Activated gamma-delta T cell (primary cell): ENCODE results near the gene ZNF844.
A peak's percentile ranks its signal among the peaks of the same experiment; 100 is the strongest.
"Not testable (repeated sequence)": the region's sequence is repeated elsewhere in the genome, so short reads cannot be mapped to it uniquely, and the experiment has no call there.

Experiments used
- DNase-seq: peaks from one replicate; lab custom pipeline; 2025; lab: John Stamatoyannopoulos, UW
- total RNA-seq, 2 donors: gene quantifications; one replicate each; lab custom pipeline; 2026; lab: John Stamatoyannopoulos, UW

Gene ZNF844
- total RNA-seq, result 9.0 to 10.8 reads per million in 2 donors

DNA sequence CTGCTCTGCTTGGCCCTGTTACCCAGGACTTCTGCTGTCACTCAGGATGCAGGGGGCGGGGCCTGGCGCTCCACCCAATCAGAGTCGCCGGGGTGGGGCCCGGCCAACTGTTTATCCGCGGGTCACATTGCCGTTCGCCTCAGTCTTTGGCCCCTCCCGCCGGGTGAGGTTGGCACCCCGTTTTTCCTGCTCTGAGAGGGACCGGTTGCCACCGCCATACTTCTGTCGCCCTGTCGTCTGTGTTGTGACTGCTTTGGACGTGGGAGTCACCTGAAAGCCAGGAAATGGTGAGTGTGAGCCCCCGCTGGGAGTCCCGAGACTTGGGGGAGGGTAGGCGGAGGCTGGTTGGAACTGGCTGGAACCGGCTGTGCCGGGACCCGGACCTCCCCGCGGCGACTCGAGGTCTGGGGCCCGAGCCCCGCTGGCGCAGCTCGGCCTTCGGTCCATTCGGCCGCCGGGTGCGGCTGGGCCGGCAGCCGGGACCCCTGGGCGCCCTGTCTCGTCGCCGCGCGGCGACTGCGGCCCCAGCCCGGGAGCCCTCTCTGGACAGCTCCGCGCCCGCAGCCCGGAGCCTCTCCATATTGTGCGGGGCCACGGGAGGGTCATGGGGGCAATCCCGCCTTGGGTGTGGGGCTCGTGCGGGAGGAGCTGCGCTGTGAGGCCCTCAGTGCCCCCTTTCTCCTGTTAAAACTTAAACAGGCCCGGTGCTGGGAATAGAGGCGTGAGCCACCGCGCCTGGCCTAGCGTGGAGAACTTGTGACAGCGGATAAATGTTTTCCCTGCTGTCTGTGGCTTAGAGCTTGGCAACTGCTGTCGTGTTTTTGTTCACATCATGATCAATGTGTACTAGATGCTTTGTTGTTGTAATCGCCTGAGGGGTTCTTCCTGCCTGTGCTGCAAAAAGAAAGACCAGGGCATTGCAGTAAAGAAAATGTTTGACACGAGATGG is at the start of gene ZNF844:
TSS of gene ZNF844 (plus strand) at position 142 of the 949 bp plus-strand sequence. CDS start at position 285, 143 bp downstream.
- DNase-seq, result peak; percentile 26

DNA sequence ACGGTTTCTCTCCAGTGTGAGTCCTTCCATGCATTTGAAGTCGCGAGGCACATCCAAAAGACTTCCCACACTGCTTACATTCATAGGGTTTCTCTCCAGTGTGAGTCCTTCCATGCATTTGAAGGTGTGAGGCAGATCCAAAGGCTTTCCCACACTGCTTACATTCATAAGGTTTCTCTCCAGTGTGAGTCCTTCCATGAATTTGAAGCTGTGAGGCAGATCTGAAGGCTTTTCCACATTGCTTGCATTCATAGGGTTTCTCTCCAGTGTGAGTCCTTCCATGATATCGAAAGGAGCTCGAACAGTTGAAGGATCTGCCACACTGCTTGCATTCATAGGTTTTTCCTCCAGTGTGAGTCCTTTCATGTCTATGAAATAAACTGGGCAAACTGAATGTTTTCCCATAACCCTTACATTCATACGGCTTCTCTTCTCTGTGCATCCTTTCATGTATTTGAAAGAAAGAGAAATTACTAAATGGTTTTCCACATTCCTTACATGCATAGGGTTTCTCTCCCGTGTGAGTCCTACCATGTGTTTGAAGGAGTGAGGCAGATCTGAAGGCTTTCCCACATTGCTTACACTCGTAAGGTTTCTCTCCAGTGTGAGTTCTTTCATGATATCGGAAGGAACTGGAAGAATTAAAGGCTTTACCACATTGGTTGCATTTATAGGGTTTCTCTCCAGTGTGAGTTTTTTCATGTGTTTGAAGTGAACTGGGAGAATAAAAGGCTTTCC is 49.3 kb upstream of the ZNF844 start:
- DNase-seq, result no peak

DNA sequence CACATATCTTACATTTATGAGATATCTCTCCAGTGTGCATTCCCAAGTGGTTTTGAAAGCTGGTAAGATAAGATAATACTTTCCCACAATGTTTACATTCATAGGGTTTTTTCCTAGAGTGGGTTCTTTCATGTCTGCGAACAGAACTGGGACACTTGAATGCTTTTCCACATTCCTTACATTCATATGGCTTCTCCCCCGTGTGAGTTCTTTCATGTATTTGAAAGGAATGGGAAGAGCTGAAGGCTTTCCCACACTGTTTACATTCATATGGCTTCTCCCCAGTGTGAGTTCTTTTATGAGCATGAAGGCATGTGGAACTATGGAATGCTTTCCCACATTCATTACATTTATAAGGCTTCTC is 48.8 kb upstream of the ZNF844 start:
- no peak for DNase-seq

DNA sequence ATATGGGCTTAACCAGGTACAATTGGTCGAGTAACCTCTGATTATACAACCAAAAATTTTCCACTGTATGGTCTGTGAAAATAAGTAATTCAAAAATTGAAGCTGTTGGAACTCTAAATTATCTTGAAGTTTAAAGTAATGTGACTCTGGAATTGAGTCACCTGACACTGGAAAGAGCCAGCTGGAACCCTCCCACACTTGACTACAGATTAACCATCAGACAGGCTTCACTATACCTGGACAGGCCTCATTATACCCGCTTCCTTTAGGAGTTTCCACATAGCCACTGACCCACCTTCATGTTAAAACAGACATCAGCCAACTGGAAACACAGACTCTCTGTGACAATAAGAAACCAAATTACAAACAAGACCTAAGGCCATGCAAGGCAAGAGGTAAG is 30.3 kb upstream of the ZNF844 start:
- DNase-seq, result no peak

DNA sequence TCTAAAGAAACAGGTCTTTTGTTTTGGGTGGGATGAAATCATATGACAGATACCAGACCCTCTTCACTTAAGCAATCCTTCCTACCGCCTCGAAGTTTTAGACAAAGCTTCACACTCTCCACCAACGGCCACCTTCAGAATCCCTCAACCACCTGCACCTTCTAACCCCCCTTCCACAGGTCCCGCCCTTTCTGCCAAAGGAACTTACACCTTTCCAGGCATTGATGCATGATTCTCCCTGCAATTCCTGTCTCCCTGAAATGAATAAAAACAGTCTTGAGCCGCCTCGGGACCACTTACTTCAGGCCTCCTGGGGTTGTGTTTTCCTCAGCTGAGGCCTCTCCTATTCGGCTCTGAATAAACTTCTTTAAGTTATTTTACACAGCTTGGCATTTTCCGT is 29.9 kb upstream of the ZNF844 start:
- DNase-seq, result no peak

DNA sequence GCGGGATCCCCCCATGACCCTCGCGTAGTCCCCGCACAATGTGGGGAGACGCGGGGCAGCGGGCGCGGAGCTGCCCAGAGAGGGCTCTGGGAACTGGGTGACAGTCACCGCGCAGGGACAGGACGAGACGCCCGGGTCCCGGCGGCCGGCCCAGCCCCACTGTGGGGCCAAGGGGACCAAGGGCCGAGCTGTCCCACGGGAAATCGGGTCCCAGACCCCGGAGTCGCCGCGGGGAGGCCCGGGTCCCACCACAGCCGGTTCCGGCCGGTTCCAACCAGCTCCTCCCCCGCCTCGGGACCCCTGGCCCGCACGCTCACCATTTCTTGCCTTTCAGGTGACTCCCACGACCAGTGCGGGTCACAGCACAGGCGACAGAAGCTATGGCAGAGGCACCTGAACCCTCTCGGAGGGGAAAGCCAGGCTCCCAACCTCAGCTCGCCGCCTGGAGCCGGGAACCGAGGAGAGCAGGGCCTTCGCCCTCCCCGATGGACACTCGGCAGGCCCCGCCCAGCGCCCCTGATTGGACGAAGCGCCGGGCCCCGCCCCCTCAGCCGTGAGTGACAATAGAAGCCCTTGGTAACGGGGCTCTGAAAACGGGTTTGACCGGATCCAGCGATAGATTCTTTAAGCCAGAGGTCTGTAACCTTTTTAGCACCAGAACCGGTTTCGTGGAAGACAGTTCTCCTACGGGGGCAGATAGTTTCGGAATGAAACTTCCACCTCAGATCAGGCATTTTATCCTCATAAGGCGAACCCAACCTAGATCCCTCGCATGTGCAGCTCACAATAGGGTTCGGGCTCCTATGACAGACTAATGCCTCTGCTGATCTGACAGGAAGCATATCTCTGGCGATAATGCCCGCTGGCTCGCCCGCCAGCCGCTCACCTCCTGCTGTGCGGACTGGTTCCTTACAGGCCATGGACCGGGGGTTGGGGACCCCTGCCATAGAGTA is 29.0 kb upstream of the ZNF844 start, which contains the start of gene ZNF433:
TSS of gene ZNF433 (minus strand) at position 460 of the 953 bp plus-strand sequence. CDS start at position 320, 140 bp downstream.
- DNase-seq, result peak; percentile 53

DNA sequence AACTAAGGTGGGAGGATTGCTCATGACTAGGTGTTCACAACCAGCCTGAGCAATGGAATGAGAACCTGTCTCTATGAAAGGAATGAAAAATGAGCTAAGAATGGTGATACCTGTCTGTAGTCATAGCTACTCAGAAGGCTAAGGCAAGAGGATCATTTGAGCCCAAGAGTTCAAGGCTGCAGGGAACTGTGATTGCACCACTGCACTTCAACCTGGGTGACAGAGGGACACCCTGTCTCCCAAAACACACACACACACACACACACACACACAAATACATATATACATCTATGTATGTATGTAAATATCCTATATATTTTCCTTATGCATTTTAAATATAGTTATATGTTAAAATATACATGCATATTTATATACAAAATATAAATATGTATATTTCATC is 21.6 kb upstream of the ZNF844 start:
- DNase-seq, result no peak

DNA sequence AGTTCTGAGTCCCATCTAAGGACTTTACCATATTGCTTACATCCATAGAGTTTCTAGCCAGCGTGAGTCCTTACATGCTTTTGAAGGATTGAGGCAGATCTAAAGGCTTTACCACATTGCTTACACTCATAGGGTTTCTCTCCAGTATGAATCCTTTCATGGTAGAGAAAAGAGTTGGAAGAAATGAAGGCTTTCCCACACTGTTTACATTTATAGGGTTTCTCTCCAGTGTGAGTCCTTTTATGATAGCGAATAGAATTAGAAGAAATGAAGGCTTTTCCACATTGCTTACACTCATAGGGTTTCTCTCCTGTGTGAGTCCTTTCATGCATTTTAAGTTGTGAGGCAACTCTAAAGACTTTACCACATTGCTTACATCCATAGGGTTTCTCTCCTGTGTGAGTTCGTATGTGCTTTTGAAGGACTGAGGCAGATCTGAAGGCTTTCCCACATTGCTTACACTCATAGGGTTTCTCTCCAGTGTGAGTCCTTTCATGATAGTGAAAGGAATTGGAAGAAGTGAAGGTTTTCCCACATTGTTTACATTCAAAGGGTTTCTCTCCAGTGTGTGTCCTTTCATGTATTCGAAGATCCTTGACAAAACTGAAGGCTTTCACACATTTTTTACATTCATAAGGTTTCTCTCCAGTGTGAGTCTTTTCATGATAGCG is 20.6 kb upstream of the ZNF844 start:
- DNase-seq, result no peak

DNA sequence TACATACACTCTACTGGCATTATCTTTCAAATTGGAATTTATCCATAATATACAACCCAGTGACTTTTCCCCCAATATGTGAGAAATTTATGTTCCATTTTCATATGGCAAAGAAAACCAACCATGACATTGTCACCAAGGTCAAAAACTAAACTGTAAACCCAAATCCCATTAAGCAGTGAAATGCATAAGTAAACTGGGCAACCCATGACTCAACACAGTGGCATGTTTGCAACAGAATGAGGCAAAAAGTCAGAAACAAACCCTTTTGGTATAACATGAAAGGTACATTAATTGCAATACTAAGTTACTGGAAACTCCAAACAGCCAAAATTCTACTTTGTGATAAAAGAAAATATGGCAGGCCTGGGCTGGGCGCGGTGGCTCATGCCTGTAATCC is 16.7 kb upstream of the ZNF844 start:
- DNase-seq, result no peak

DNA sequence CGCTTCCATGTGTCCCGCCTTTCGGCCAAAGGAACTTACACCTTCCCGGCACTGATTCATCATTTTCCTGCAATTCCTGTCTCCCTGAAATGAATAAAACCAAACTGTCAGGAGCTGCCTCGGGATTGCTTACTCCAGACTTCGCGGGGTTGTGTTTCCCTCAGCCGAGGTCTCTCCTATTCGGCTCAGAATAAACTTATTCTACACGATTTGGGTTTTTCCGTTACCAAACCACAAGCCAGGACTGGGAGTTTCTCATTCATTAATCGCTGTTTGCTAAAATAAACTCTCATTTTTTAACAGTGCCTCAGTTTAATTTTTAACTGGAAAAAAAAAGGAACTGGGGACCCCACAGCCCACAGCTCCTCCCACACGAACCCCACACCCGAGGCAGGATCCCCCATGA is 12.4 kb upstream of the ZNF844 start:
- DNase-seq, result no peak

DNA sequence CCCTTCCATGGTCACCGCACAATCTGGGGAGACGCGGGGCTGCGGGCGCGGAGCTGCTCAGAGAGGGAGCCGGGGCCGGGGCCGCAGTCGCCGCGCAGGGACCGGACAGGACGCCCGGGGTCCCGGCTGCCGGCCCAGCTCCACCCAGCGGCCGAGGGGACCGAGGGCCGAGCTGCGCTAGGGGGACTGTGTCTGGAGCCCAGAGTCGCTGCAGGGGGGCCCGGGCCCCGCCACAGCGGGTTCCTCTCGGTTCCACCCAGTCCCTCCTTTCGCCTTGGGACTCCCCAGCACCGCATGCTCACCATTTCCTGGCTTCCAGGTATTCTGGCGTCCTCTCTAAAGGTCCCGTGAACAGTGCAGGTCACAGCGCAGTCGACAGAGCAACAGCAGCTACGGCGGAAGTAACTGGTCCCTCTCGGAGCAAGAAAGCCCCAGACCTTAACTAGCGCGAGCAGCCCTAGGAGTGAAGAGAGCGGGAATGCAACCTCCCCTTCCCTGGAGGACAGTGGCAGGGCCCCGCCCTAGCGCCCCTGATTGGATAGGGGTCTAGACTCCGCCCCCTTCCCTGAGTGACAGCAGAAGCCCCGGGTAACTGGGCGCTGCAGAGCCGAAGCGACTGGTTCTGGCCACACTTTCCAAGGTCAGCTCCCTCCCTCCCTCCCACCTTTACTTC is 11.9 kb upstream of the ZNF844 start, which contains the start of gene ZNF878:
TSS of gene ZNF878 (minus strand) at position 465 of the 673 bp plus-strand sequence. CDS start at position 305, 160 bp downstream.
- no peak for DNase-seq

DNA sequence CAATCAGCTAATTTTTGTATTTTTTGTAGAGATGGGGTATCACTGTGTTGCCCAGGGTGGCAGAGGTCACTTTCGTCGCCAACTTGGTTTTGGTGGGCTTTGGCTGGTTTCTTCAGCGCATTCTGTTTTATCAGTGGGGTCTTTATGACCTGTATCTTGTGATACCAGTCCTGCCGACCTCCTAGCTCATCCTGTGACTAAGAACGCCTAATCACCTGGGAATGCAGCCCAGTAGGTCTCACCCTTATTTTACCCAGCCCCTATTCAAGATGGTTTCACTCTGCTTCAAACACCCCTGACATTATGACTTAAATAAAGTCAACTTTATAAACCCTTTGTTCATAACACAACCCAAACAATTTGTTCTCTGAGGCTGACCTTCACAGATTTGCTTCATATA is 8.7 kb upstream of the ZNF844 start:
- no peak for DNase-seq

DNA sequence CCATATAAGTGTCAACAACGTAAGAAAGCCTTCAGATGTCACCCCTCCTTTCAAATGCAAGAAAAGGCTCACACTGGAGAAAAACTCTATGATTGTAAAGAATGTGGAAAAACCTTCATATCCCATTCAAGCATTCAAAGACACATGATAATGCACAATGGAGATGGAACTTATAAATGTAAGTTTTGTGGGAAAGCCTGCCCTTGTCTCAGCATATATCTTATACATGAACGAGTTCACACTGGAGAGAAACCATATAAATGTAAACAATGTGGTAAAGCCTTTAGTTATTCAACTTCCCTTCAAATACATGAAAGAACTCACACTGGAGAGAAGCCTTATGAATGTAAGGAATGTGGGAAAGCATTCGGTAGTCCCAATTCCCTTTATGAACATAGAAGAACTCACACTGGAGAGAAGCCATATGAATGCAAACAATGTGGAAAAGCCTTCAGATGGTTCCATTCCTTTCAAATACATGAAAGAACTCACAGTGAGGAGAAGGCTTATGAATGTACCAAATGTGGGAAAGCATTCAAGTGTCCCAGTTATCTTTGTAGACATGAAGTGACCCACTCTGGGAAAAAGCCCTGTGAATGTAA is 11.1 kb downstream of the ZNF844 start:
- no peak for DNase-seq

DNA sequence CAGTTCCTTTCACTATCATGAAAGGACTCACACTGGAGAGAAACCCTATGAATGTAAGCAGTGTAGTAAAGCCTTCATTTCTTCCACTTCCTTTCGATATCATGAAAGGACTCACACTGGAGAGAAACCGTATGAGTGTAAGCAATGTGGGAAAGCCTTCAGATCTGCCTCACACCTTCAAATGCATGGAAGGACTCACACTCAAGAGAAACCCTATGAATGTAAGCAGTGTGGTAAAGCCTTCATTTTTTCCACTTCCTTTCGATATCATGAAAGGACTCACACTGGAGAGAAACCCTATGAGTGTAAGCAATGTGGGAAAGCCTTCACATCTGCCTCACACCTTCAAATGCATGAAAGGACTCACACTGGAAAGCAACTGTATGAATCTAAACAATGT is 11.8 kb downstream of the ZNF844 start:
- not testable (repeated sequence) for DNase-seq

DNA sequence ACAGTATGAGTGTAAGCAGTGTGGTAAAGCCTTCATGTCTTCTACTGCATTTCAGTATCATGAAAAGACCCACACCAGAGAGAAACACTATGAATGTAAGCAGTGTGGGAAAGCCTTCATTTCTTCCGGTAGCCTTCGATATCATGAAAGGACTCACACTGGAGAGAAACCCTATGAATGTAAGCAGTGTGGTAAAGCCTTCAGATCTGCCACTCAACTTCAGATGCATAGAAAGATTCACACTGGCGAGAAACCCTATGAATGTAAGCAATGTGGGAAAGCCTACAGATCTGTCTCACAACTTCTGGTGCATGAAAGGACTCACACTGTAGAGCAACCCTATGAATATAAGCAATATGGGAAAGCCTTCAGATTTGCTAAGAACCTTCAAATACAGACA is 12.8 kb downstream of the ZNF844 start:
- no peak for DNase-seq

DNA sequence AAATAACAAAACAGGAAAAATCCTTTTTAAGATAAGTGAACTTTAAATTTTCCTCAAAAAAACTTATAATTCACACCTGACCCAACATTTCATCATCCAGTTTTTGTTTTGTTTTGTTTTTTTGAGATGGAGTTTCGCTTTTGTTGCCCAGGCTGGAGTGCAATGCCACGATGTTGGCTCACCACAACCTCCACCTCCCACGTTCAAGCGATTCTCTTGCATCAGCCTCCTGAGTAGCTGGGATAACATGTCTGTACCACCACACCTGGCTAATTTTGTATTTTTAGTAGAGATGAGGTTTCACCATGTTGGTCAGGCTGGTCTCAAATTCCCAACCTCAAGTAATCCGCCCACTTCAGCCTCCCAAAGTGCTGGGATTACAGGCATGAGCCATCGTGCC is 18.8 kb downstream of the ZNF844 start:
- DNase-seq, result not testable (repeated sequence)

DNA sequence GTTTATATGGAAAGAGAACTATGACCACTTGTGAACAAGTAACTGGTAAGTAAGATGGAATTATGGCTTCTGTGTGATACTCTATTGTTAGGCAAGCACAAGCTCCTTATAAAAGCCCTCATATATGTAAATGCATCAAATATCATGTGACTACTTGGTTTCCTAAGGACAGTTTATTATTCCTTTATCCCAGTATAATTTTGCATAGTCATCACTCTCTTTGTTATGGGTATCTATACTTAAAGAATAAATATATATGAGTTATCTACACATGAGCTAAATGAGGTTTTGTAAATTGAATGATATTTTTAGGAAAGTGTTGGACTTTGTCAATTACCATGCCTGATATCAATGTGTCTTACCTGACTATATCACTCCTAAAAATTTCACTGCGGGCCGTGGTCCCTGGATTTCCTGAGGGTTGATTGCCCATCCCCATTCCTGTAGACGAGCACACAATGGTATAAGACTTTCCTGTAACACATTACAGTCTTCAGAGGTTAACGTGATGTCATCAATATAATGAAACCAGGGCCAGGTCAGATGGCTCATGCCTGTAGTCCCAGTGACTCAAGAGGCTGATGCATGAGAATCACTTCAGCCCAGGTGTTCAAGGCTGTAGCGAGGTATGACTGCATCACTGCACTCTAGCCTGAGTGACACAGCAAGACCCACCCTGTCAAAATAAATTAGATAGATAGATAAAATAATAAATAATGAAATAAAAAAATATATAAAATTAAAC is 20.7 kb downstream of the ZNF844 start:
- DNase-seq, result no peak

DNA sequence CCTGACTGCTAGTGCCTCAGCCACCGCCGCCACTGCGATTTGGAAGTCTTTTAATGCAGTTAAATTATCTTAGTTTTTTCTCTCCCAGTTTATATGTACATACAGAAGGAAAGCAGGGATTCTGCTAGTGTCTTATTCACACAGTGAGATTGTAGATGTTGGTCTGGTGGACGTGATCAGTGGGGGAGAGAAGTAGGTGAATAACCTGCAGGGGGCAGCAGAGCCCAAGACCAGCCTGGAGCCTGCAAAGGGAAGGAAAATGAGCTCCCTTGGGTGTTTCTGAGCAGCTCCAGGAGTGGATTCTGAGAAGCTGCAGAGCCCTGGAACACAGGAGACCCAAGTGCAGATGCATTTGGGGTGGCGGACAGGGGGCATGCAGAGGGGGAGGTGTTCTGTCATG is 26.3 kb downstream of the ZNF844 start:
- no peak for DNase-seq
